IMR-90 (cell line): Measurements from ENCODE around the gene PHIP. TPM values are rescaled to one million over a fixed set of nuclear protein-coding genes. Genes with fewer than 3 reads are reported as not detected.

Experiments used
- ATAC-seq: fragments of 200-7000 bp; cut with Tn5 transposase; 2 replicates; pipeline ENCODE4 v1.9.1; 2020; ENCODE audit warnings: low read depth, mild to moderate bottlenecking, moderate library complexity
- BruUV-seq: library from RNA; stranded (reverse); fragments of 400-500 nt; replicated peaks from 2 replicates; lab custom pipeline; 2021; lab: Mats Ljungman, UMichigan
- CTCF ChIA-PET: fragments of 300-600 bp; formaldehyde crosslinking; extraction: SDS; loops from one replicate; lab custom pipeline; 2021; ENCODE audit warnings: antibody characterized with exemption; lab: Yijun Ruan, JAX
- POLR2A ChIA-PET: fragments of 300-600 bp; sonication (Branson Sonifier 250); formaldehyde crosslinking; loops from one replicate; lab custom pipeline; 2022; ENCODE audit warnings: antibody characterized with exemption; ENCODE audit not compliant: unreplicated experiment; lab: Charles Lee
- DNase-seq: peaks from one replicate; pipeline ENCODE4 v3.0.0; 2013
- H2AFZ ChIP-seq: replicated peaks from 2 replicates; pipeline ENCODE3; 2013; ENCODE audit warnings: low read length, mild to moderate bottlenecking; ENCODE audit not compliant: poor library complexity
- H2AK5ac ChIP-seq: 2 replicates; pipeline ENCODE4 v1.6.1; 2013; ENCODE audit warnings: low read depth, low read length, inconsistent platforms
- H2AK9ac ChIP-seq: replicated peaks from 2 replicates; pipeline ENCODE3; 2013; ENCODE audit warnings: mild to moderate bottlenecking, low read depth, low read length, moderate library complexity; ENCODE audit not compliant: poor library complexity
- H2BK120ac ChIP-seq: 2 replicates; pipeline ENCODE4 v1.6.1; 2013; ENCODE audit warnings: low read depth, low read length, inconsistent platforms
- H2BK15ac ChIP-seq: 3 replicates; pipeline ENCODE4 v1.6.1; 2013; ENCODE audit warnings: low read depth, low read length, inconsistent platforms
- H2BK20ac ChIP-seq: 2 replicates; pipeline ENCODE4 v1.6.1; 2013; ENCODE audit warnings: low read depth, mild to moderate bottlenecking, inconsistent platforms, low read length, moderate library complexity
- H2BK5ac ChIP-seq: 2 replicates; pipeline ENCODE4 v1.6.1; 2013; ENCODE audit warnings: mild to moderate bottlenecking, low read depth, low read length, inconsistent platforms; ENCODE audit not compliant: poor library complexity, severe bottlenecking
- H3K14ac ChIP-seq: replicated peaks from 2 replicates; pipeline ENCODE4 v1.6.1; 2013; ENCODE audit warnings: low read depth, low read length, inconsistent platforms
- H3K18ac ChIP-seq: 2 replicates; pipeline ENCODE4 v1.6.1; 2013; ENCODE audit warnings: low read depth, low read length, control low read depth
- H3K23ac ChIP-seq: 2 replicates; pipeline ENCODE4 v1.6.1; 2013; ENCODE audit warnings: low read depth, low read length, inconsistent platforms
- H3K27ac ChIP-seq: 2 replicates; pipeline ENCODE4 v1.5.1; 2013; ENCODE audit warnings: mild to moderate bottlenecking, control low read depth, low read length; ENCODE audit not compliant: insufficient read depth
- H3K27me3 ChIP-seq: 2 replicates; pipeline ENCODE4 v1.6.1; 2013; ENCODE audit warnings: low read length; ENCODE audit not compliant: control insufficient read depth, insufficient read depth
- H3K36me3 ChIP-seq: 2 replicates; pipeline ENCODE4 v1.6.1; 2013; ENCODE audit warnings: low read length, mixed read lengths; ENCODE audit not compliant: control insufficient read depth, insufficient read depth
- H3K4ac ChIP-seq: 2 replicates; pipeline ENCODE4 v1.6.1; 2013; ENCODE audit warnings: low read depth, low read length, inconsistent platforms
- H3K4me1 ChIP-seq: 2 replicates; pipeline ENCODE4 v1.6.1; 2013; ENCODE audit warnings: low read length, mixed read lengths; ENCODE audit not compliant: control insufficient read depth, insufficient read depth
- H3K4me2 ChIP-seq: 2 replicates; pipeline ENCODE4 v1.6.1; 2013; ENCODE audit warnings: low read depth, mild to moderate bottlenecking, control low read depth, low read length, moderate library complexity
- H3K4me3 ChIP-seq: 2 replicates; pipeline ENCODE4 v1.5.1; 2013; ENCODE audit warnings: low read depth, mild to moderate bottlenecking, control low read depth, low read length, moderate library complexity; ENCODE audit not compliant: insufficient read depth
- H3K56ac ChIP-seq: 2 replicates; pipeline ENCODE4 v1.6.1; 2013; ENCODE audit warnings: low read length, inconsistent platforms; ENCODE audit not compliant: insufficient read depth; ENCODE audit errors: extremely low read depth
- H3K79me1 ChIP-seq, 2 experiments: 2 replicates each; pipeline ENCODE4 v1.6.1; 2013; ENCODE audit warnings: low read length in 2 of 2, inconsistent platforms in 1 of 2, low read depth in 1 of 2
- H3K9ac ChIP-seq: 2 replicates; pipeline ENCODE4 v1.6.1; 2013; ENCODE audit warnings: low read depth, low read length, control low read depth
- H3K9me1 ChIP-seq: 2 replicates; pipeline ENCODE4 v1.6.1; 2013; ENCODE audit warnings: low read length, inconsistent platforms; ENCODE audit not compliant: insufficient read depth
- H3K9me3 ChIP-seq: 2 replicates; pipeline ENCODE4 v1.6.1; 2013; ENCODE audit warnings: low read length; ENCODE audit not compliant: control insufficient read depth, insufficient read depth
- H4K20me1 ChIP-seq: 2 replicates; pipeline ENCODE4 v1.6.1; 2013; ENCODE audit warnings: low read length, inconsistent platforms; ENCODE audit not compliant: insufficient read depth
- H4K5ac ChIP-seq: 2 replicates; pipeline ENCODE4 v1.6.1; 2013; ENCODE audit warnings: mild to moderate bottlenecking, low read depth, low read length, control low read depth
- H4K8ac ChIP-seq, 2 experiments: 2 replicates each; pipeline ENCODE4 v1.6.1; 2013; ENCODE audit warnings: low read depth in 2 of 2, low read length in 2 of 2, control low read depth in 1 of 2, inconsistent platforms in 1 of 2
- H4K91ac ChIP-seq: 2 replicates; pipeline ENCODE4 v1.6.1; 2013; ENCODE audit warnings: low read depth, low read length, inconsistent platforms; ENCODE audit not compliant: insufficient read depth
- BHLHE40 ChIP-seq: fragments of 150-350 bp; IDR thresholded peaks from 2 replicates; pipeline ENCODE4 v1.6.1; 2016; ENCODE audit warnings: mild to moderate bottlenecking, low read depth, low read length
- RCOR1 ChIP-seq: IDR thresholded peaks from 2 replicates; pipeline ENCODE4 v1.6.1; 2012; ENCODE audit warnings: mild to moderate bottlenecking, low read length, improper control_type of control experiment; ENCODE audit not compliant: insufficient replicate concordance
- dilution Hi-C: fragments of 300-500 bp; cut with HindIII; formaldehyde crosslinking; loops from one replicate; pipeline ENCODE4 v1.14.3; 2018; ENCODE audit warnings: low sequenced_read_pairs; ENCODE audit not compliant: unreplicated experiment
- in situ Hi-C: fragments of 300-500 bp; cut with MboI; formaldehyde crosslinking; loops from 3 replicates; pipeline ENCODE4 v1.14.3; 2019; ENCODE audit warnings: low sequenced_read_pairs, inconsistent platforms, mixed read lengths
- intact Hi-C: fragments of 100-400 bp; cut with micrococcal nuclease; formaldehyde crosslinking; loops from 2 replicates; pipeline ENCODE4 v1.10.0; 2022
- polyA plus RNA-seq, 3 experiments: library from polyadenylated mRNA; depleted of rRNA; stranded (reverse); fragments of >200 nt; gene quantifications; 2 replicates each; pipeline ENCODE4 v1.2.3, GENCODE V29; 2012; ENCODE audit warnings: low replicate concordance in 1 of 3
- total RNA-seq: library from RNA; depleted of rRNA; stranded (reverse); fragments of >200 nt; gene quantifications from 2 replicates; pipeline ENCODE4 v1.2.3, GENCODE V29; 2012

The PHIP gene
- total and polyA plus RNA-seq, 2 of the 4 experiments (the other 2 are of a cell fraction), result 3.4 to 20.4 TPM

DNA sequence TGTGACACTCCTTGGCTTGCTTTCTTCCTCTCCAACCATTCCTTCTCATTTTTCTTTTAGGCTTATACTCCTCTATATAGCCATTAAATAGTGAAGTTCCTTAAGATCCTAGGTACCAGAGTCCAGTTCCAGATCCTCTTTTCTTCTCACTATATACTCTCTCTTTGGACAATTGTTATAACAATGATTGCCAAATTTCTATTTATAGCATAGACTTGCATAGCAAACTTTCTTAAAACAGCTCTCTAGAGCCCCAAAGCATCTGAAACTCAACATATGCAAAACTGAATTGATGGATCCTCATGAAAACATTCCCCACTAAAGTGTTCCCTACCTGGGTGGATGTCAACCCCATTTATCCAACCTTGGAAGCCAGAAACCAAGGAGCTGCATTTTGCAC lies 13.4 kb downstream of the PHIP start:
- Histone ChIP-seq H3K4me2 (0 out of 2 replicates have a peak overlapping the region, but pooled peaks have one; percentile 35), H3K4me1 (peaks cover 7% of the 10 kb centered on the region), H3K27ac (no peak overlapping the region), H3K4me3 (no peak overlapping the region), H4K20me1 (no peaks in the 10 kb centered on the region; the same call in 1 of the 2 replicates), H2BK20ac (no peak overlapping the region), H3K79me1 (peaks cover 32 to 37% of the 10 kb centered on the region in 2 experiments), H4K8ac (no peak overlapping the region), H3K9ac (no peak overlapping the region), H3K14ac (no peak overlapping the region), H4K91ac (no peak overlapping the region), H3K56ac (no peak overlapping the region), H2BK120ac (no peak overlapping the region), H3K36me3 (peaks cover 3% of the 10 kb centered on the region), H3K27me3 (no peaks in the 10 kb centered on the region), H3K18ac (no peak overlapping the region), H4K5ac (no peak overlapping the region), H3K9me3 (no peaks in the 10 kb centered on the region), H2AK9ac (no peak overlapping the region), H2AK5ac (no peak overlapping the region), H2BK5ac (no peak overlapping the region), H3K9me1 (peaks cover 2% of the 10 kb centered on the region; the same call in 1 of the 2 replicates), H3K4ac (no peak overlapping the region), H3K23ac (no peak overlapping the region), H2AFZ (no peak overlapping the region), H2BK15ac (no peak overlapping the region)
- intact Hi-C loops, result loop anchor here (5.0 kb wide), 1 partner anchor 67 kb away; no protein-coding TSS in a partner anchor
- dilution Hi-C loops, result no loop called here
- POLR2A ChIA-PET, result no interaction called here
- no TSS peak for BruUV-seq
- in situ Hi-C loops, result loop anchor here (10.0 kb wide), 1 partner anchor 480 kb away; no protein-coding TSS in a partner anchor
- ATAC-seq (no peak), DNase-seq (no peak)
- TF ChIP-seq BHLHE40 (no peak), RCOR1 (no peak)
- CTCF ChIA-PET, result no interaction called here
